Ovary (tissue), 3 donors: ENCODE data around the gene PLCL1.

Source experiments
- CTCF ChIP-seq, 3 donors: fragments of 450-650 bp in 2 of 3; fragments of 200-600 bp in 1 of 3; IDR thresholded peaks; one replicate each; pipeline versions ENCODE4 v1.5.1 to v1.8.0; 2016 to 2022; ENCODE audit warnings: antibody characterized with exemption in 3 of 3, mild to moderate bottlenecking in 1 of 3
- POLR2A ChIP-seq: fragments of 450-650 bp; IDR thresholded peaks from one replicate; pipeline ENCODE4 v1.6.1; 2017; ENCODE audit warnings: antibody characterized with exemption, mild to moderate bottlenecking, moderate library complexity
- donor health status: DM: no; HTN: no; CAD: no.

- TF ChIP-seq CTCF (IDR thresholded peaks at IDR 0.05) = no peak
- TF ChIP-seq POLR2A = no peak
Measured at GRCh38 chr2:197821550-197822289, 17.3 kb downstream of the PLCL1 start.
